OCI-LY3 (cell line): ENCODE results near the gene CACYBP.
"Not testable (repeated sequence)": the region's sequence is repeated elsewhere in the genome, so short reads cannot be mapped to it uniquely, and the experiment has no call there.

Experiments
- H2AFZ ChIP-seq: fragments of 200-600, 300-600 bp; shearing (Covaris generic); 2 replicates; pipeline ENCODE4 v1.6.0; 2014; ENCODE audit warnings: antibody characterized with exemption, low read depth, low read length
- H3K27ac ChIP-seq: fragments of 200-600, 300-600 bp; sonication (generic); 2 replicates; pipeline ENCODE4 v1.5.1; 2014; ENCODE audit warnings: mild to moderate bottlenecking, low read length, moderate library complexity, mixed read lengths
- H3K27me3 ChIP-seq: fragments of 200-600, 300-600 bp; sonication (generic); 2 replicates; pipeline ENCODE4 v1.6.1; 2014; ENCODE audit warnings: low read depth, low read length, mixed read lengths
- H3K36me3 ChIP-seq: fragments of 200-600, 300-600 bp; sonication (generic); replicated peaks from 2 replicates; pipeline ENCODE3; 2014; ENCODE audit warnings: low read depth, low read length, mixed read lengths
- H3K4me1 ChIP-seq: fragments of 300-600, 200-600 bp; sonication (generic); 2 replicates; pipeline ENCODE4 v1.6.1; 2014; ENCODE audit warnings: low read length, mixed read lengths
- H3K4me2 ChIP-seq: fragments of 200-600, 300-600 bp; sonication (generic); 2 replicates; pipeline ENCODE4 v1.6.1; 2014; ENCODE audit warnings: low read length, mixed read lengths
- H3K4me3 ChIP-seq: fragments of 300-600, 200-600 bp; sonication (generic); 2 replicates; pipeline ENCODE4 v1.5.1; 2014; ENCODE audit warnings: antibody characterized with exemption, mild to moderate bottlenecking, low read length, moderate library complexity
- H3K79me2 ChIP-seq: fragments of 300-600, 200-600 bp; shearing (Covaris generic); 2 replicates; pipeline ENCODE4 v1.6.1; 2014; ENCODE audit warnings: mild to moderate bottlenecking, low read length, mixed read lengths
- H3K9ac ChIP-seq: fragments of 300-600, 200-600 bp; shearing (Covaris generic); 2 replicates; pipeline ENCODE4 v1.6.0; 2014; ENCODE audit warnings: mild to moderate bottlenecking, low read length, moderate library complexity
- H3K9me3 ChIP-seq: fragments of 200-600, 300-600 bp; shearing (Covaris generic); 2 replicates; pipeline ENCODE4 v1.6.1; 2014; ENCODE audit warnings: low read length, mixed read lengths; ENCODE audit not compliant: insufficient read depth
- H4K20me1 ChIP-seq: fragments of 200-600, 300-600 bp; sonication (generic); 2 replicates; pipeline ENCODE4 v1.6.1; 2016; ENCODE audit warnings: low read length, mixed read lengths; ENCODE audit not compliant: insufficient read depth
- EZH2phosphoT487 ChIP-seq: fragments of 200-600 bp; shearing (Covaris generic); IDR thresholded peaks from 2 replicates; pipeline ENCODE4 v1.6.1; 2018; ENCODE audit warnings: antibody characterized with exemption, mixed run types, low read depth
- TF ChIP-seq, protein P1 (sequence below): fragments of 200-600, 300-600 bp; sonication (generic); IDR thresholded peaks from 2 replicates; pipeline ENCODE4 v1.5.1; 2014; ENCODE audit warnings: antibody characterized with exemption, low read length, low read depth

Gene CACYBP

DNA sequence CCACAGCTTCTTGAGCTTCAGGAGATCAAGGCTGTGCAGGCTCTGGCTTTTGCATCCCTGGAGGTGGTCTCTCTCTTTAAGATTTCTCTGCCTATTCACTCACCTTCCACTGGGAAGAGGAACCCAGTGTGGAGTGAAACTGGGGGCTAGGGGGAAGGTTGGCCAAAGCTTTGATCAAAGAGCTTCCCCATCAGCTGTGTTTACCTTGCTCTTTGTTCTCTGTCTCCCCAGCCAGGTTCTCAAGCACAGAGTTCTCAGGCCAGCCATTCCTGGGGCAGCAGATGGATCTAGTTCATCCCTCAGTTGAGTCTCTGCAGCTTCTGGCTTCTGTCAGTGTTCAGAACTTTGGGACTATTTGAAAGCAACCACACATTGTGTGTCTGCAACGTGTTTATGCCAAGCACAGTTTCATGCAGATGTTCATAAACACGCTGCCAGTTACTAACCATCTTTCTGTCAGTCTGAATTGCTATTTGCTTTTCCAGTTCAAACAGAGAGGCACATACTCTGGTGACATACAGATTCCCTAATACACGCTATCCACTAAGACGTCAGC is 40.7 kb downstream of the CACYBP start:
- H3K27me3 ChIP-seq = peaks cover 12% of the 10 kb centered on the region; the same call in 1 of the 2 replicates
- no peaks in the 10 kb centered on the region for H3K4me1 ChIP-seq
- no peak for TF ChIP-seq EZH2phosphoT487
- TF ChIP-seq, protein P1, sequence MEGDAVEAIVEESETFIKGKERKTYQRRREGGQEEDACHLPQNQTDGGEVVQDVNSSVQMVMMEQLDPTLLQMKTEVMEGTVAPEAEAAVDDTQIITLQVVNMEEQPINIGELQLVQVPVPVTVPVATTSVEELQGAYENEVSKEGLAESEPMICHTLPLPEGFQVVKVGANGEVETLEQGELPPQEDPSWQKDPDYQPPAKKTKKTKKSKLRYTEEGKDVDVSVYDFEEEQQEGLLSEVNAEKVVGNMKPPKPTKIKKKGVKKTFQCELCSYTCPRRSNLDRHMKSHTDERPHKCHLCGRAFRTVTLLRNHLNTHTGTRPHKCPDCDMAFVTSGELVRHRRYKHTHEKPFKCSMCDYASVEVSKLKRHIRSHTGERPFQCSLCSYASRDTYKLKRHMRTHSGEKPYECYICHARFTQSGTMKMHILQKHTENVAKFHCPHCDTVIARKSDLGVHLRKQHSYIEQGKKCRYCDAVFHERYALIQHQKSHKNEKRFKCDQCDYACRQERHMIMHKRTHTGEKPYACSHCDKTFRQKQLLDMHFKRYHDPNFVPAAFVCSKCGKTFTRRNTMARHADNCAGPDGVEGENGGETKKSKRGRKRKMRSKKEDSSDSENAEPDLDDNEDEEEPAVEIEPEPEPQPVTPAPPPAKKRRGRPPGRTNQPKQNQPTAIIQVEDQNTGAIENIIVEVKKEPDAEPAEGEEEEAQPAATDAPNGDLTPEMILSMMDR = no peak

DNA sequence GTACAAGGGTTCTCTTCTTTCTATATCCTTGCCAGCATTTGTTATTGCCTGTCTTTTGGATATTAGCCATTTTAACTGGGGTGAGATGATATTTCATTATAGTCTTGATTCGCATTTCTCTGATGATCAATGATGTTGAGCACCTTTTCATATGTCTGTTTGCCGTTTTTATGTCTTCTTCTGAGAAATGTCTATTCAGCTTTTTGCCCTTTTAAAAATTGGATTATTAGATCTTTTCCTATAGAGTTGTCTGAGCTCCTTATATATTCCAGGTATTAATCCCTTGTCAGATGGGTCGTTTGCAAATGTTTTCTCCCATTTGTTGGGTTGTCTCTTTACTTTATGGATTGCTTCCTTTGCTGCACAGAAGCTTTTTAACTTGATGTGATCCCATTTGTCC is 42.9 kb downstream of the CACYBP start:
- H3K27ac ChIP-seq = no peak overlapping the region
- no peaks in the 10 kb centered on the region for H3K36me3 ChIP-seq
- no peaks in the 10 kb centered on the region for H3K9me3 ChIP-seq
- H3K9ac ChIP-seq = no peak overlapping the region
- TF ChIP-seq, protein P1 = no peak
- no peaks in the 10 kb centered on the region for H4K20me1 ChIP-seq
- H2AFZ ChIP-seq = no peak overlapping the region
- H3K4me2 ChIP-seq = no peak overlapping the region
- no peak overlapping the region for H3K4me3 ChIP-seq
- no peaks in the 10 kb centered on the region for H3K79me2 ChIP-seq
- H3K27me3 ChIP-seq = peaks cover 12% of the 10 kb centered on the region; the same call in 1 of the 2 replicates
- H3K4me1 ChIP-seq = no peaks in the 10 kb centered on the region

More for the DNA sequence above, 40.7 kb downstream of the CACYBP start:
- no peak overlapping the region for H3K4me2 ChIP-seq
- H3K36me3 ChIP-seq = no peaks in the 10 kb centered on the region
- no peak overlapping the region for H3K4me3 ChIP-seq
- H3K79me2 ChIP-seq = no peaks in the 10 kb centered on the region
- H3K27ac ChIP-seq = no peak overlapping the region
- H3K9me3 ChIP-seq = no peaks in the 10 kb centered on the region
- no peaks in the 10 kb centered on the region for H4K20me1 ChIP-seq
- no peak overlapping the region for H3K9ac ChIP-seq
- H2AFZ ChIP-seq = no peak overlapping the region

DNA sequence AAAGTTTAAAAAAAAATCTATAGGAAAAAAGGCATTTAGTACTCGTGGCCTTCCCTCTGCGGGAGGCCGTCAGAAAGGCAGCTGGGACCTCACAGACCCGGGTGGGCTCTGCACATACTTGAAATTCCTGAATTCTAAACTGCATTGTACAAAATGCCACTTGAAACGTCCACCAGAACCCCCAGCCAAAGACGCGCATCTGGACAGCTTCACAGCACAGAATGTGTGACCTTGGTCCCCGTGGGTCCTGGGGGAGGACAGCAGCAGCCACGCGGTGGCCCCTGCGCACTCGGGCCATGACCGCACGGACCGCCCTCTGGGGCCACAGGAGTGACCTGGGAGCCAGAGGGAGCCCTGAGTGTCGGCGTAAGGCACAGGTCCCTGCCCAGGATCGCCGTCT is 44.1 kb downstream of the CACYBP start:
- TF ChIP-seq EZH2phosphoT487 = no peak
- TF ChIP-seq, protein P1 = no peak
- Histone ChIP-seq H3K4me3 (no peak overlapping the region), H3K79me2 (no peaks in the 10 kb centered on the region), H3K27ac (no peak overlapping the region), H3K27me3 (peaks cover 15% of the 10 kb centered on the region; the same call in 1 of the 2 replicates), H4K20me1 (no peaks in the 10 kb centered on the region), H3K9ac (no peak overlapping the region), H3K4me2 (no peak overlapping the region), H2AFZ (no peak overlapping the region), H3K4me1 (no peaks in the 10 kb centered on the region), H3K9me3 (no peaks in the 10 kb centered on the region), H3K36me3 (no peaks in the 10 kb centered on the region)

DNA sequence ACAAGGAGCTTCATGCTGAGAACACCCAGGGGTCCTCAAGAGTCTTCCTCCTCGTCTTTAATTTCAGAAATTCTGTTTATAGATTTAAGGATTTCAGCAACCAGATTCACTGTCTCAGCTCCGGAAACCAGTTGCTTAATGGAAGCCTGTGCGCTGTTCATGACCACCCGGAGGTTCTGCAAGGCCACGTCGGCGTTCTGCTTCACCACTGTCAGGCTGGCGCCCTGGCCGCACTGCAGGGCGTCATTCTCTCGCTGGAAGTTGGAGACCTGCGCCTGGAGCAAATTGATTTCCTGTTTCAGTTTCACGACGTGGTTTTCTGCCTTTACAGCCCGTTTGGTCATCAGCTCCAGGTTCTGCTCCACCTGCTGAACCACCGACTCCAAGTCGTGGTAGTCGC is 44.8 kb downstream of the CACYBP start:
- H3K9me3 ChIP-seq, H3K36me3 ChIP-seq, H3K9ac ChIP-seq, H4K20me1 ChIP-seq, H3K4me1 ChIP-seq, H2AFZ ChIP-seq, H3K79me2 ChIP-seq, H3K4me2 ChIP-seq, H3K27ac ChIP-seq, H3K4me3 ChIP-seq: not testable (repeated sequence)
- H3K27me3 ChIP-seq = peaks cover 23% of the 10 kb centered on the region; the same call in 1 of the 2 replicates
